G401 (cell line): ENCODE results near the gene ATP11B. TPM values are rescaled to one million over a fixed set of nuclear protein-coding genes. Genes with fewer than 3 reads are reported as not detected.

Source experiments
- DNase-seq: peaks from one replicate; pipeline ENCODE4 v3.0.0-alpha.2; 2015; ENCODE audit warnings: low spot score
- in situ Hi-C: cut with HindIII; loops from 2 replicates; pipeline ENCODE4 v1.10.0; 2016; ENCODE audit warnings: low sequenced_read_pairs, mixed read lengths
- total RNA-seq: library from RNA; depleted of rRNA; stranded (reverse); fragments of >200 nt; shearing (Covaris generic); gene quantifications from 2 replicates; pipeline ENCODE4 v1.2.3, GENCODE V29; 2014

Gene ATP11B
- total RNA-seq, 1 experiment from 2014 or later: 48.5 TPM

DNA sequence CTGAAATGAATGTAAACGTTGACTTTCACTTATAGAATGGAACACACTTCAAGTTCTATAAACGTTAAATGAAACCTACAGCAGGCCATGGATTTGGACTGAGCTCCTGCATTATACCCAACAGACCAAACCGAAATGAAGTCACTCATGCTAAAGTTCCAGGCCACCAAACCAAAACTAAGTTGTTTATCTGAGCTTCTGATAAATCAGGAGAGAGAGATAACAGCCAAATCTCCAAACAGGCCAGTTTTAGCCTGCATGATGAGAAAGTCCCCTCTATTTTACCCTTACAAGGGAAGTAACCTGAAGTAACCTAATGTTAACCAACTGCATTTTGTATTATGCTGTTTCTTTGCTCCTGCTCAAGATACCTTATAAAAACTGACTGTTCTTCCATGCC is 142.5 kb downstream of the ATP11B start:
- no peak for DNase-seq
- in situ Hi-C loops: no loop called here

DNA sequence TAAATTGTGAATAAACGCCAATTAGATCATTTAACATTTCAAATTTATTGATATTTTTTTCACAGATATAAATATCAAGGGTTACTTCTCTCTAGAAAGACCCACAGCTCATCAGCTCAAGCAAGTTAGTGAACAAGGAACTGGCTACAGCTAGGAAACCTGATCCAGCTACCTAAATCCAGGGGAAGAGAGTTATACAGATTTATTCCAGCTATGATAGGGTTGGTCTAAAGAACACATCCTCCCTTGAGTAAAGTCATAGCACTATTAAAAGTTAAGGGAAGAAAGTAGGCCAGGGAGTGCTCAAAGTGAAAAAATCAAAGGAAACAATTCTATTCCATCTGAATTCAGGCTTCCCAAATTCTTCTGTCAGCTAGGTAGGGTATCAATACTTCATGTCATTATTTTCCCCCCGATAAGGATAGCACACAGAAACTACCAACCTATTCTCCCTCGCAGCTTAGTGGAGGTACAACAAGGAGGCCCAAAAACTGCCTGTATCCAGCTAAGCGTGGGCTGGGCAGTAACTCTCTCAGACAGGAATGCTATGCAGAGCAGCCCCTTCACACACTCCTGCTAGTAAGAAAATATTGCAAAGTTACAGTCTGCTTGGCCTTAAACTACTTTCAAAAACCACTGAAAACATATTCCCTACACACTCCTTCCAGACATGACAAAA is 143.1 kb downstream of the ATP11B start:
- in situ Hi-C loops: no loop called here
- no peak for DNase-seq

- no peak for DNase-seq
- in situ Hi-C loops: no loop called here
Observed at GRCh38 chr3:182936918-182937285, 143.6 kb downstream of the ATP11B start.

GRCh38 chr3:182937293-182938051 is 144.2 kb downstream of the ATP11B start:
- no peak for DNase-seq
- in situ Hi-C loops: no loop called here

DNA sequence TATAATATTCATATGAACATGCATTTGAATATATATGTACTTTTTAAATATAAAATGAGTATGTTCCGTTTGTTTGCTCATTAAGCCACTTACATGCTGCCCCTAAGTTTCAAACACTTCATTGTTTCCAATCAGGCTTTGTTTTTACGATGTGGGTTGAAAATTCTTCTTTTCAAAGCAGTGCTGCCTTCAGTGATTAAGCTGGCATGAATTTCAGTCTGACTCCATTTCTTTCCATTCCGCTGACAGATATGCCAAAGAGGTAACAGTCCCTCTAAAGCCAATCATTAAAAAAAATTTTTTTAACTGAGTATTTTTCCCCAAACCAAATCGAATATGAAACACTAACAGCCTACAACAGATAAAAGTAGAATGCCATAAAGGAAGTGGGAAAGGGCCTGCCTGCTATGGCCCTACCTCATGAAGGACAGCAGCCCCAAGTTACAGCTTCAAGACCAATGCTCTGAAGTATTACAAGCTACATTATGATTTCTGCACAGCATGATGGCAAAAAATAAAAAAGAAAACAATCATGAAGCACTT is 147.0 kb downstream of the ATP11B start:
- DNase-seq: no peak
- in situ Hi-C loops: no loop called here

DNA sequence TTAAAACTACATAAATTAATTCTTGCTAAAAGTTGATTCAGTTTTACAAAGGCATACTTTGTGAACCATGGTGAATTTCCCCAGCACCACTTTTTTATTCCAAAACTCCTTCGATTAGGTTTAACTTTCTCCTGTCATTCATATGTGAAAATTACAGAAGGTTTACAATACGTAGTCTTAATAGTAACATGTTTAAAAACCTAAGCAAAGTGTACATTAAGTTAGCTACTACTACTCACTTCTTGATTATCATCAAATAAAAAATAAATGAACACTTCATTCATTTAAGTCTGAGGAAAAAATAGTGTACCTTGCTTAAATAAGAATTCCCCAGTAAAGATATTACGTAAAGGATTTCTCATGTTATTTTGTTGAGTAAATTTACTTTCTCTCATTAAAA is 148.4 kb downstream of the ATP11B start:
- in situ Hi-C loops: no loop called here
- no peak for DNase-seq

DNA sequence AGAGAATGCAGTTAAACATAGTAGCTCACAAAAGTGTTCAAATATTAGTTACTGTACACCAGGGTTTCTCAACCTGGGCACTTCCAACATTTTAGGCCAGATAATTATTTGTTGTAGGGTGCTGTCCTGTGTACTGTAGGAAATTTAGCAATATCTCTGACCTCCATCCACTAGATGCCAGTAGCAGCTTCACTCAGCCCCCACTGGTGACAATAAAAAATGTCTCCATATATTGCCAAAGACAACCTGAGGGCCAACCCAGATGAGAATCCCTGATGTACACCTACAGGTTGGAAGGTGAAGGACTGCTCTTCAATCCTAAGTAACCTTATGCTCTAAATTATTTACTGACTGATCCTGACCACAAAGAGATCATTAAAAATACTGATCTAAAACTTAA is 154.6 kb downstream of the ATP11B start:
- no peak for DNase-seq
- in situ Hi-C loops: no loop called here

GRCh38 chr3:182948305-182948704 is 155.0 kb downstream of the ATP11B start:
- DNase-seq: no peak
- in situ Hi-C loops: no loop called here

GRCh38 chr3:182949688-182950087 is 156.4 kb downstream of the ATP11B start:
- in situ Hi-C loops: no loop called here

GRCh38 chr3:182954553-182955235 is 161.4 kb downstream of the ATP11B start:
- in situ Hi-C loops: no loop called here
- DNase-seq: no peak

More at GRCh38 chr3:182949688-182950087, 156.4 kb downstream of the ATP11B start:
- DNase-seq: no peak

- in situ Hi-C loops: no loop called here
- DNase-seq: no peak
Observed at GRCh38 chr3:182957226-182957625, 163.9 kb downstream of the ATP11B start.

GRCh38 chr3:182957676-182958266 is 164.5 kb downstream of the ATP11B start:
- in situ Hi-C loops: no loop called here
- no peak for DNase-seq

- in situ Hi-C loops: no loop called here
- peak; percentile 8 for DNase-seq
Observed at GRCh38 chr3:182959474-182960350, 166.4 kb downstream of the ATP11B start.

- DNase-seq: peak; percentile 58
- in situ Hi-C loops: no loop called here
Observed at GRCh38 chr3:182962166-182962565, 168.9 kb downstream of the ATP11B start.

- in situ Hi-C loops: no loop called here
Observed at GRCh38 chr3:182964179-182964578, 170.9 kb downstream of the ATP11B start.

DNA sequence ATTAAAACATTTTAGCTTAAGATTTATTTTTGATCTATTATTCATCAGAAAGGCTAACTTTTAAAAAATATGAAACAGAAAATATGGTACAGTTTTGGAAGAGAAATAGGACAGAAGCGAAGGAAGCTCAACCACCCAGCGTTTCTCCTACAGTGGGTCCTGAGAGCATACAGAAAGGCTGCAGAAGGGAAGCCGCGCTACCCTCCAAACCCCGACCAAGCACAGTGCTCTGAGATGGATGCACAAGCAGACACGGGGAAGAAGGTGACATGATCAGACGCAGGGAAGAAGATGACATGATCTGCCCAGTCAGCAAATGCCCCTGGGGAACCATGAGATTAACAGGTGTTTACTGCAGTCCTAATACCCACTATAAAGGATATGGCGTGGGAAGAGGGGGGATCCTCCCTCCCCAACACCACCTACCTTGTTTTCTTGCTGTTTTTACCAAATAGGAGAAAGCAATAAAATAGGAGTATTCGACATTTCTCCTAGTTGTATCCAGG is 172.6 kb downstream of the ATP11B start:
- in situ Hi-C loops: no loop called here
- DNase-seq: no peak

More at GRCh38 chr3:182964179-182964578, 170.9 kb downstream of the ATP11B start:
- no peak for DNase-seq

DNA sequence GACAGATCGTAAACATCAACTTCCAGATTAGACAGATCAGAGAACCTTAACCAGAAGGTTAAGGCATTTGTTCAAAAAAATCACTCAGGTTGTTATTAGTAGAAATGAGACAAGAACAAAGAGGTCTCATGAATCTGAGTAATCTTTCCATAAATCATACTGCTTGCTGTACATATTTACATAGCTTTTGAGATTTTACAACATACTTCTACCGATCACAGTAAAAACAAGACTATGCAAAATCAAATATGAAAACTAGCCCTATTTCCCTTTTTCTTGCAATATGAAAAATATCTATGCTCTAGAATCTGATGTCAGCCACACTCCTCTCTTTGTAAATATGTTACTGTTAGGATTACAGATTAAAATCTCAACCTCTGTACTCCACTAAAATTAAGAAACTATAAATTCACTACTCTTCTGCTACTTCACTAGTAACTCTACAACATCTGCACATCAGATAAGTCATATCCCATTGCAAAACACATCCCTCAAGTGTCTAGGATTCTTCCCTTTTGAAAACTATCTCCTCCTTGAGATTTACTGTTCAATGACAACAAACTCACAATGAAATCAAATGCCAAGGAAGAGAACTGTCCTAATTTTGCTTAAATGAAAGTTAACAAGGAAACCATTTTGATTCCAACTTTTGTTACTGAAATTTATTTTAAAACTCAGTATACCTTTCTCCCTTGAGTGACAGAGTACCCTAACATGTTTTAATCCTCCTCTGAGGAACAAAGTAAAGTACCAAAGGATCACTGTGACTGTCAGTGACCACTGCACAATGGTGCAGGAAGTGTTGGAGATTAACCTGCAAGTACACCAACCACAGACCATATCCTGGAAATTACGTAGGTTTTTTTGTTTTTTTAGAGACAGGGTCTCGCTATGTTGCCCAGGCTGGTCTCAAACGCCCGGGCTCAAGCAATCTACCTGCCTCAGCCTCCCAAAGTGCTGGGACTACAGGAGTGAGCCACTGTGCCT is 174.2 kb downstream of the ATP11B start:
- DNase-seq: no peak
- in situ Hi-C loops: no loop called here
